Measurements from ENCODE around the gene WBP2.

Gene WBP2

GRCh38 chr17:75843577-75844529 is 11.3 kb downstream of the WBP2 start, which contains the start of gene UNC13D:
Gene UNC13D, minus strand, starts transcription at chr17:75844404. Its CDS starts 67 bp downstream, at chr17:75844337.
- DNase-seq: no peak

GRCh38 chr17:75842963-75843576 is 12.1 kb downstream of the WBP2 start:
- no peak for DNase-seq

- no peak for DNase-seq
These were observed 12.7 kb downstream of the WBP2 start for GRCh38 chr17:75842411-75842810.

- no peak for DNase-seq
These were observed 14.4 kb downstream of the WBP2 start for GRCh38 chr17:75840799-75841164.

- DNase-seq: no peak
These were observed 15.0 kb downstream of the WBP2 start for GRCh38 chr17:75839942-75840798.

- no peak for DNase-seq
These were observed 16.7 kb downstream of the WBP2 start for GRCh38 chr17:75838410-75838809.

- DNase-seq: no peak
These were observed 17.2 kb downstream of the WBP2 start for GRCh38 chr17:75837899-75838298.

GRCh38 chr17:75836605-75837004 is 18.5 kb downstream of the WBP2 start:
- no peak for DNase-seq

GRCh38 chr17:75835654-75835987 is 19.5 kb downstream of the WBP2 start:
- DNase-seq: no peak

- DNase-seq: no peak
These were observed 20.0 kb downstream of the WBP2 start for GRCh38 chr17:75834928-75835653.

- DNase-seq: no peak
These were observed 20.7 kb downstream of the WBP2 start for GRCh38 chr17:75834279-75834920.

- DNase-seq: no peak
These were observed 22.3 kb downstream of the WBP2 start for GRCh38 chr17:75832652-75833400.

- DNase-seq: no peak
These were observed 22.9 kb downstream of the WBP2 start for GRCh38 chr17:75832164-75832651.

- DNase-seq: no peak
These were observed 24.0 kb downstream of the WBP2 start for GRCh38 chr17:75831032-75831571.

- no peak for DNase-seq
These were observed 24.7 kb downstream of the WBP2 start for GRCh38 chr17:75830164-75831031.

- no peak for DNase-seq
These were observed 25.4 kb downstream of the WBP2 start for GRCh38 chr17:75829747-75830146.

- no peak for DNase-seq
These were observed 26.4 kb downstream of the WBP2 start for GRCh38 chr17:75828741-75829140.

- no peak for DNase-seq
These were observed 27.1 kb downstream of the WBP2 start for GRCh38 chr17:75828076-75828400.

GRCh38 chr17:75827308-75828075 is 27.6 kb downstream of the WBP2 start:
- DNase-seq: no peak

Data from GOT3 (cell line).